ENCODE results near the gene LRRC8B. TPM values are rescaled to one million over a fixed set of nuclear protein-coding genes. Genes with fewer than 3 reads are reported as not detected.

LRRC8B gene
- total and polyA plus RNA-seq, 2 of the 8 experiments (the other 6 are each of a cell fraction or from before 2014, with no cell fraction given), result 18.4 to 29.2 TPM

GRCh38 chr1:89624715-89625323 is 100.2 kb downstream of the LRRC8B start:
- ChIA-PET CTCF (ENCODE audit: partially characterized antibody) (interaction anchor here (0.7 to 4.4 kb wide), 8 partner anchors 8 to 150 kb away, joined by 3 to 23 read pairs (median 3); no protein-coding TSS in a partner anchor), POLR2A (ENCODE audit: partially characterized antibody) (interaction anchor here (1.0 kb wide), 1 partner anchor 16 kb away, joined by 3 read pairs; no protein-coding TSS in a partner anchor)
- Histone ChIP-seq H3K23me2 (ENCODE audit: low read depth, low read length) (peaks cover 2% of the 10 kb centered on the region; the same call in 1 of the 2 replicates), H3K18ac (ENCODE audit: extremely low read depth, low read length) (no peak overlapping the region), H3K4me1 (replicated peaks in 1 of 4; ENCODE audit: control insufficient read depth in 3 of 4, insufficient read depth in 4 of 4, low read length in 3 of 4) (no peaks in the 10 kb centered on the region), H2BK15ac (ENCODE audit: low read length) (no peak overlapping the region), H3K79me1 (ENCODE audit: low read depth, low read length) (no peaks in the 10 kb centered on the region), H4K5ac (ENCODE audit: insufficient read length, low read depth, low read length) (no peak overlapping the region), H2BK5ac (ENCODE audit: low read depth, low read length) (no peak overlapping the region), H2BK20ac (ENCODE audit: low read length) (no peak overlapping the region), H4K8ac (ENCODE audit: extremely low read depth, insufficient read depth, low read length) (no peak overlapping the region), H2BK12ac (ENCODE audit: low read depth, low read length) (no peak overlapping the region), H3K56ac (replicated peaks; ENCODE audit: insufficient read length, low read depth, low read length) (no peak overlapping the region), H3K36me3 (ENCODE audit: control insufficient read depth in 2 of 4, insufficient read depth in 4 of 4, low read length in 3 of 4) (no peaks in the 10 kb centered on the region), H4K20me1 (replicated peaks in 1 of 2; ENCODE audit: control insufficient read depth in 1 of 2, insufficient read depth in 2 of 2, low read length in 2 of 2) (no peaks in the 10 kb centered on the region), H4K91ac (replicated peaks; ENCODE audit: insufficient read length, low read length) (no peak overlapping the region), H3K9me3 (ENCODE audit: insufficient read depth in 2 of 2, low read depth in 1 of 2, low read length in 1 of 2) (no peaks in the 10 kb centered on the region), H3K4me2 (ENCODE audit: insufficient read depth in 1 of 2, low read depth in 2 of 2, low read length in 2 of 2) (no peak overlapping the region), H3K9ac (replicated peaks in 1 of 4; ENCODE audit: extremely low read depth in 1 of 4, low read depth in 3 of 4, low read length in 3 of 4) (no peak overlapping the region), H3K23ac (ENCODE audit: insufficient read length) (no peak overlapping the region), H3K27ac (ENCODE audit: low read depth, low read length) (no peak overlapping the region), H2AK5ac (ENCODE audit: low read depth, low read length) (no peak overlapping the region), H3K4ac (replicated peaks; ENCODE audit: insufficient read length, low read depth, low read length) (no peak overlapping the region), H3K79me2 (ENCODE audit: control insufficient read depth in 1 of 2, insufficient read depth in 2 of 2, low read length in 2 of 2) (no peaks in the 10 kb centered on the region), H3K27me3 (replicated peaks in 1 of 4; ENCODE audit: control insufficient read depth in 3 of 4, extremely low read depth in 1 of 4, insufficient read depth in 3 of 4, low read length in 3 of 4) (no peaks in the 10 kb centered on the region; a peak in 1 of 7 replicates), H2BK120ac (replicated peaks; ENCODE audit: low read depth, low read length) (no peak overlapping the region), H3K4me3 (ENCODE audit: extremely low read depth in 1 of 4, insufficient read depth in 2 of 4, low read depth in 3 of 4, low read length in 4 of 4) (no peak overlapping the region), H2AFZ (ENCODE audit: low read length) (no peak overlapping the region), H3K14ac (ENCODE audit: insufficient read length) (no peak overlapping the region)
- no peak for DNase-seq (ENCODE audit: low read depth in 1 of 2, low spot score in 2 of 2)
- FAIRE-seq, result no peak
- WGBS, 2 experiments (ENCODE audit: extremely low coverage in 1 of 2, insufficient coverage in 1 of 2, insufficient read length in 1 of 2, insufficient replicate concordance in 2 of 2, low coverage in 1 of 2, low lambda C conversion rate in 2 of 2, missing lambda C conversion rate in 1 of 2), result 87% methylated on average over 4 of the region's 4 CpGs; no CpG with 5 or more reads in 1 of the 2 experiments
- TF ChIP-seq EP300 (IDR thresholded peaks at IDR 0.05; ENCODE audit: borderline replicate concordance in 1 of 2, low read depth in 2 of 2, low read length in 2 of 2) (no peak), CTCF (IDR thresholded peaks at IDR 0.05; ENCODE audit: control extremely low read depth in 1 of 3, insufficient read depth in 1 of 3, low read depth in 1 of 3, low read length in 3 of 3) (no peak)

Data from H1 (cell line).